Nucleus accumbens (tissue), 56 donors: ENCODE results near the gene TMEM223.
"Not testable (repeated sequence)": the region's sequence is repeated elsewhere in the genome, so short reads cannot be mapped to it uniquely, and the experiment has no call there.

ENCODE experiments used
- DNase-seq, 56 donors: peaks; one replicate each; lab custom pipeline; 2025; lab: John Stamatoyannopoulos, UW

Gene TMEM223

DNA sequence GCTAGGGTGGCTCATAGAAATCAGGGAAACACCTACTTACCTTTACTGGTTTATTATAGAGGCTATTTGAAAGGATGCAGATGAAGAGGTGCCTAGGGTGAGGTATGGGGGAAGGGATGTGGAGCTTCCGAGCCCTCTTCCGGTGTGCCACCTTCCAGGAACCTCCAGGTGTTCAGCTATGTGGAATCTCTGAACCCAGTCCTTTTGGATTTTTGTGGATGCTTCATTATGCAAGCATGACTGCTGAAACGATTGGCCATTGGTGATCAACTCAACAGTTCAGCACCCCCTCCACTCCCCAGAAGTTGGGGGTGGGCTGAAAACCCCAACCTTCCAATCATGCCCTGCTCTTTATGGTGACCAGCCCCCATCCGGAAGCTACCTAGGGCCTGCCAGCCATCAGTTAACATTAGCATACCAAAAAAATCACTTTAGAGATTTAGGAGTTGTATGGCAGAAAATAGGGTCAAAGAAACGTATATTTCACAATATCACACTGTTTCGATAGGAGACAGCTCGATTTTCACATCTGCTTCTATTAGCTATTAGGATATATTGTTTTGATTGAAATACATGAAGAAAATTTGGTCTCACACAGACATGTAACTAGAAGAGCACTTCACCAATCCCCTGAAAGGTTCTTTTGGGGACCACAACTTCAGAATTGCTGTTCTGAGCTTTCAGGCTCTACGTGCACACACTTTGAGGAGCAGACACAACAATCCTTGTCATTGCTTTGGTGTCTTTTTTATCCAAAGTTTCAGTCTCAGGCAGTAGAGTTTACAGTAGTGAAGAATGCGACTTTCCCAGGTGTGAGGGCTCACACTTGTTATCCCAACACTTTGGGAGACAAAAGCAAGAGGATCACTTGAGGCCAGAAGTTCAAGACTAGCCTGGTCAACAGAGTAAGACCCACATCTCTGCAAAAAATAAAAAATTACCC is 33.7 kb downstream of the TMEM223 start:
- peak in 1 of 56 donors; percentile 34 for DNase-seq

DNA sequence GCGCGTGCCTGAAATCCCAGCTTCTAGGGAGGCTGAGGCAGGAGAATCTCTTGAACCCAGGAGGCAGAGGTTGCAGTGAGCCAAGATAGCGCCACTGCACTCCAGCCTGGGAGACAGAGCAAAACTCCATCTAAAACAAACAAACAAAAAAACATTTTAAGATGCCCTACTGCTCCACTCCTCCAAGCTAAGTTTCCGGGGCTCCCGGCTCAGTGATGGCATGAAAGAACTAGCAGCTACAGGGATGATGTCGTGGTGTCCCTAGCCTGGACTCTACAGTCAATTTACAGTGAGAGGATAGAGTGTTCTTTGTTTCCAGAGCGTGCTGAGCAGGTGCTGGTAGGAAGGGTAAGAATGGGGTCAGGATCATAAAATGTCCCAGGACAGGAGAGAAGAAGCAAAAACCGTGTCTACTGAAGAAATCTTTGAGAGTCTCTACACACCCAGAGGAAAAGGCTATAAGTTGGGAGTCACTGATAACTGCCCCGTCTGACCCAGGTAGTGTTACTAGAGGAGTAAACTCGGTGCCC is 36.7 kb downstream of the TMEM223 start:
- DNase-seq: peak in 2 of 56 donors; percentile 7 to 15

DNA sequence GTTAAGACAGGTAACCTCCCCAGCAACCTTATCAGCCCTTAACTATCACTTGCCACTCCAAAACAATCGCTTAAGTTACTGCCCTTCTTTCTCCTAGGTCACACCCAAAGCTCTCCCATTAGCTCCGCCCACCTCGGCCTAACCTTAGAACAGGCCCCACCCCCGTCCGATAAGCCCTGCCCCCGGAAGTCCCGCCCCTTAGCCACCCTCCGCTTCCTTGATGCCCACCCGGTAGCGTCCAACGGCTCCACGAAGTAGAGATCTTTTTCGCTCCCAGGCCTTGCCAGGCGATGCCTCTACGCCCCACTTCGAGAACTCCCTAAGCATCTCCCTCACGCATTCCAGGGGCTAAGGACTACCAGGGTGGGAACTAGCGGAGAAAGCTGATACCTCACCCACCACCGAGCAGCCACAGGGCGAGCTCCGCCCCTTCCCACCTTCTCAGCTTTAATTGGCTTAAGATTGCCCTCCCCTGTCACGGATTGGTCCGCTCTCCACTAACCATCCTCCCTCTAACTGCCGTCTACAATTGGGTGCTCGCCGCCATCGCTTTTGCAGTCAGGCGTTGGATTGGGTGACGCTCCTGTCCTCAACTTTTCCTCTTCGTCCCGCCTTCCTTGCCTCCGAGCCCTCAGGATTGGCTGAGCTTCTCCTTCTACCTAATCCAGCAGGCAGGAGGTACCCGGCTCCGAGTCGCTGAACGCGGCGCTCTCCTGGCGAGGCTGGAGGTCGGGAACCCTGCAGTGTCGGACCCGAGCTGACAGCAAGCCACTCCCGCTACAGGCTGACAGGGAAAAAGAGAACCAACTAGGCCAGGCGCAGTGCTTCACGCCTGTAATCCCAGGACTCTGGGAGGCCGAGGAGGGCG is 37.8 kb downstream of the TMEM223 start, which contains the start of gene ZBTB3:
Gene ZBTB3, minus strand, starts transcription at position 425 of the 868 bp plus-strand sequence. CDS start 496 bp downstream, outside the sequence.
- DNase-seq: peak; percentile 87 to 100 (median 99)

DNA sequence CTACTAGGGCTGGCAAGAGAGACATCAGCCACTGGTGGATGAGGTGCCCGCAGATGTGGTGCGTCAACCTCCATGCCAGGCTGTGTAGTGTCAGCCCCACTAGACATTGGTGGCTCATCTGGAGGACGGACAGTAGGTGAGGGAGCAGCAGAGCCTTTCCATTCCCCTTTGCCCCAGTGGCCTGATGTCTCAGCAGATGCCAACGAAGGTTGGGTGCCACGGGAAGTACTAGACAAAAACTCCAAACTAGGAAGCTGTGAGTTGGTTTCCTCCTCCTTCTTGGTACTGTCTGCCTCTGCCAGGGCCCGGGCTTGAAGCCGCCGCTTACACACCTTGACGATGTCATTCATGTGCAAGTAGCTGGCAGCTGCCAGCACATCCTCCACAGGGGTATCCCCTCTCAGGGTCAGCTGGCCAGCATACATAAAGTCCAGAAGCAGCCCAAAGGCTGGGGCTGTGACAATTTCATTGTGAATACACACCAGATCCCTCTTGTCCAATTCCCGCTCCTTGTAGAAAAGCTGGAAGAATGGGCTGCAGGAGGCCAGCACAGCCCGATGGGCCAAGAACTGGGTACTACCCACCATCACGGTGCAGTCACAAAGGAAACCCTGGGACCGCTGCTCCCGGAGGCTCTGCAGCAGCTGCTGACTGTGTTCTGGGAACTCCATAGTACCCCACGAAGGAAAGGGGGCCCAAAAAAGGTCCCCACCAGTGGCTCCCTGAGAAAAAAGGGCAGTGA is 38.6 kb downstream of the TMEM223 start:
- no peak for DNase-seq

DNA sequence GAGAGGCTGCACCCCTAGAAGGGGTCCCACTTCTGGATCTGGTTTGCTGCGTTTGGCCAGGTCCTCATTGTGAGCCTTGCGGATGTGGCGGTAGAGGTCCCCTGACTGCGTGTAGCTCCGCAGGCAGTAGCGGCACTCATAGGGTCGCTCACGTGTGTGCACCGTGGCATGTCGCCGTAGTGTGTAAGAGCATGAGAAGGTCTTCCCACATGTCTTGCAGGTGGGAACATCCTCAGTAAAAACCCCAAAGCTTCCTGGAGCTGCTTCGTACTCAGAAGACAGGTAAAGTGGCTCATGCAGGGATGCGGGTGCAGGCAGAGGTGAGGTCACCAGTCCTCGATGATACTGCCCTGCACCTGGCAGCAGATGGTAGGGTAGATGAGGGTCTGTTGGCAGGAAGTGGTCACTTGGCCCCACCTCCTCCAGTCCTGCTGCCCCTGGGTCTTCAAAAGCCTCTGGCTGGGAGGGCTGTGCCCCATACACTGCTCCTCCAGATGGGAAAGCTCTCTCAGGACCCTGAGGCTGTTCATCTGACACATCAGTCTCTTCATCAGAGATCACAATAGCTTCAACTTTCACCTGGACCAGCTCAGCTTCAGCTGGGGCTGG is 39.5 kb downstream of the TMEM223 start:
- no peak for DNase-seq

DNA sequence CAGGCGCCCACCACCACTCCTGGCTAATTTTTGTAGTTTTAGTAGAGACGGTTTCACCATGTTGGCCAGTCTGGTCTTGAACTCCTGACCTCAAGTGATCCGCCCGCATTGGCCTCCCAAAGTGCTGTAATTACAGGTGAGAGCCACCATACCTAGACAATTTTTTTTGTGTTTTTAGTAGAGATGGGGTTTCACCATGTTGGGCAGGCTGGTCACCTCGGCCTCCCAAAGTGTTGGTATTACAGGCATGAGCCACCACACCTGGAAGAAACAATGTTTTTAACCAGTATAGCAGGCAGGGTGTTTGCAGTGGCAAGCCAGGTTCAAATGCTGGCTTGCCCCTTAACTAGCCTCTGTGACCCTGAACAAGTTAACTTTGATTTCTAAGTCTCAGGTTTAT is 41.9 kb downstream of the TMEM223 start:
- not testable (repeated sequence) for DNase-seq

DNA sequence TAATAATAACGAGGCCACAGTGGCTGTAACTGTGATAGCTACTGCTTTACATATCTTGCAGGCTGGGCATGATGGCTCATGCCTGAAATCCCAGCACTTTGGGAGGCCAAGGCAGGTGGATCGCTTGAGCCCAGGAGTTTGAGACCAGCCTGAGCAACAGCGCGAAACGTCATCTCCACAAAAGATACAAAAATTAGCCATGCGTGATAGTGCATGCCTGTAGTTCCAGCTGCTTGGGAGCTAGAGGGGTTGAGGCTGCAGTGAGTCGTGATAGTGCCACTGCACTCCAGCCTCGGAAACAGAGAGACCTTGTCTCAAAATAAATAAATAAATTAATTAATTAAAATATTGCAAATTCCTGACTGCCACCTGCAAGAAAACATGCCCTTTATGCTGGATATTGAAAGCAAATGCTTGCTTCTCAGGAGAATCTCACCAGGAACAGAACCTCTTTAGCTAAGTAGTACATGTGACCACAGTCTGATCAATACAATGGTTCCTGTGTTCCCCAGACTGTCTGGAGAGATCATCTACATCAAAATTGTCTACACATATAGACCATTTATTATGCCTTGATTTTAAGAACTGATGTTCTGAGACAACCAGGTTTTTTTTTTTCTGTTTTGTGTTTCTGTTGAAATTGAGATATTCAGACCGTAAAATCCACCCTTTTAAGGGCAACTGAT is 44.2 kb downstream of the TMEM223 start:
- DNase-seq: no peak
